GM18909 (cell line): Measurements from ENCODE around the gene TMEM80.
"Not testable (repeated sequence)": the region's sequence is repeated elsewhere in the genome, so short reads cannot be mapped to it uniquely, and the experiment has no call there.

ENCODE experiments used
- ATAC-seq: cut with Tn5 transposase; IDR thresholded peaks from one replicate; pipeline ENCODE4 v1.9.1; 2021; ENCODE audit warnings: mild to moderate bottlenecking; ENCODE audit not compliant: unreplicated experiment, poor library complexity

TMEM80 gene

GRCh38 chr11:737899-738298 is 42.3 kb downstream of the TMEM80 start:
- ATAC-seq: not testable (repeated sequence)

- ATAC-seq: no peak
Observed at GRCh38 chr11:742156-742546, 46.5 kb downstream of the TMEM80 start.

- ATAC-seq: no peak
Observed at GRCh38 chr11:742571-743201, 47.1 kb downstream of the TMEM80 start.

- no peak for ATAC-seq
Observed at GRCh38 chr11:745428-745827, 49.8 kb downstream of the TMEM80 start.

DNA sequence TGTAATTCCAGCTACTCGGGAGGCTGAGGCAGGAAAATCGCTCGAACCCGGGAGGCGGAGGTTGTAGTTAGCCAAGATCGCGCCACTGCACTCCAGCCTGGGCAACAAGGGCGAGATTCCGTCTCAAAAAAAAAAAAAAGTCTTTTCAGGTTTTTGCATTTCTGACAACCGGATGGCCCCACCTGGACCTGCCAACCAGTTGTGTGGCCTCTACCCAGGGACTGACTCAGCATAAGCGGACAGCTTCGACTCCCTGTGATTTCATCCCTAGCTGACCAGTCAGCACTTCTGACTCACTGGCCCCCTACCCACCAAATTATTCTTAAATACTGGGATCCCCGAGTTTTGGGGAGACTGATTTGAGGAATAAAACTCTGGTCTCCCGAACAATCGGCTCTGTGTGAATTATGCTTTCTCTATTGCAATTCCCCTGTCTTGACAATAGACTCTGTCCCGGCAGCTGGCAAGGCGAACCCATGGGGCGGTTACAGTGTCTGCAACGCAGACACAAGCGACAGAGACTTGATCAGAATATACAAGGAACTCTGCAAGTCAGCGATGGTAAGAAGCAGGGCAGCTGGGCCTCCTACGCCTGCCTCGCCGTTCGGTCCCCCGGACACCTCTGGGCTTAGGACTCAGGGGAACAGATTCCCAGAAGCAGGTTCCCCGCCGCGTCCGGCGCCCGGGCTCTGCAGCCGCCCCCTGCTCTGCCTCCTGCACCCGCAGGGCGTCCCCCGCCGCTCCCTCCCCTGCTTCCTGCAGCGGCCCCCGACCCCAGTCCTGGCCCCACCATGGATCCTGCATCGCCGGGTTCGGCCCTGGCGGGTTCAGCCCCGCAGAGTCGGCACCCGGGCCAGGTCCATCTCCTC is 50.9 kb downstream of the TMEM80 start:
- no peak for ATAC-seq

GRCh38 chr11:747158-748006 is 51.8 kb downstream of the TMEM80 start, which contains the start of gene TALDO1:
Gene TALDO1 (plus strand): TSS chr11:747464. CDS start chr11:747482, 18 bp downstream.
- ATAC-seq: peak; percentile 92

- peak; percentile 11 for ATAC-seq
Observed at GRCh38 chr11:748007-748359, 52.4 kb downstream of the TMEM80 start.

DNA sequence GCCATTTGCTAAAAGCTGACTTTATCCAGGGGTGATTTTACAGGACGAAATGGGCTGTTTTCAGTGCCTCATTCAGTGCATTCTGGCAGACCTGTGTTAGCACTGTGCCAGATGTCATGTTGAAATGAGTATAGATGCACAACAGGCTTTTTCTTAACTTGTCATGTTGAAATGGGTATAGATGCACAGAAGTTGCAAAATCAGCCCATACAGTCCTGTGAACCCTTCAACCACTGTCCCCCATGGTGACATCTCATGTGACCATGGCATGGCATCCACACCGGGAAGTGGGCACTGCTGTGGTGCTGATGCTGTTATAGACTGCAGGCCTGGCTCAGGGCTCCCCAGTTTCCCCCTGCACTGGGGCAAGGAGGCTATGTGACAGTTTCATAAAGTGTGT is 54.1 kb downstream of the TMEM80 start:
- ATAC-seq: no peak
